VCaP (cell line): ENCODE results near the gene ZNF771.

Experiments
- H3K27ac ChIP-seq: fragments of 450-650 bp; 2 replicates; pipeline ENCODE4 v1.5.1; 2017
- CTCF ChIP-seq: fragments of 450-650 bp; conservative IDR thresholded peaks from 2 replicates; pipeline ENCODE4 v1.5.1; 2017; ENCODE audit warnings: mild to moderate bottlenecking, moderate library complexity

ZNF771 gene

GRCh38 chr16:30434852-30435251 lies 27.4 kb downstream of the ZNF771 start:
- TF ChIP-seq CTCF, result no peak
- no peak overlapping the region for H3K27ac ChIP-seq

- H3K27ac ChIP-seq, result peak overlapping the region; percentile 71
- TF ChIP-seq CTCF, result no peak
Observed at GRCh38 chr16:30437511-30438046, 30.2 kb downstream of the ZNF771 start.

GRCh38 chr16:30438835-30439234 lies 31.4 kb downstream of the ZNF771 start:
- no peak for TF ChIP-seq CTCF
- H3K27ac ChIP-seq, result peak overlapping the region; percentile 71

- TF ChIP-seq CTCF, result no peak
- no peak overlapping the region for H3K27ac ChIP-seq
Observed at GRCh38 chr16:30439720-30440348, 32.4 kb downstream of the ZNF771 start.

GRCh38 chr16:30443631-30444030 lies 36.2 kb downstream of the ZNF771 start:
- no peak overlapping the region for H3K27ac ChIP-seq
- no peak for TF ChIP-seq CTCF

GRCh38 chr16:30444231-30445148 lies 37.1 kb downstream of the ZNF771 start:
- H3K27ac ChIP-seq, result no peak overlapping the region
- no peak for TF ChIP-seq CTCF

GRCh38 chr16:30445149-30445407 lies 37.7 kb downstream of the ZNF771 start:
- TF ChIP-seq CTCF, result no peak
- H3K27ac ChIP-seq, result peak overlapping the region; percentile 73
